Activated T-cell treated with anti-CD3 and anti-CD28 coated beads for 48 hours (primary cell): ENCODE data around the gene ACE2.
A peak's percentile ranks its signal among the peaks of the same experiment; 100 is the strongest.

Experiments
- DNase-seq: peaks from one replicate; pipeline ENCODE4 v3.0.0-alpha.2; 2020; ENCODE audit warnings: low read depth

Gene ACE2

DNA sequence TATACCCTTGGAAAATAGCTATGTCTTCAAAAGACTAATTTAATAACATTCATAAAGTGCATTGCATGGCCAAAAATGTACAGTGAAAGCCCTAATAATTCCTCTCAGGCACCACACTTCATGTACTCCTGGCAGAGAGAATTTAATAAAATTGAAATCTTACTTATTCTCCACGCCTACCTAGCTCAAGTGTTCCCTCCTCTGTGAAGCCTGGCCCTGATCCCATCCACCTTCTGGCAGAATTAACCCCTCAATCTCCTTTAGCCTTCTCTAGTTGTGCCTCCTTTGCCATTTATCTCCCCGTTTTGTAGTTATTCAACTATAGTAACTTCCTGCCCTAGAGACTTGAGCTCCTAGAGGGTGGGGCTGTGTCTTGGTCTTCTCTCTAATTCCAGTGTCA lies 26.7 kb downstream of the ACE2 start:
- no peak for DNase-seq

GRCh38 chrX:15570145-15570544 lies 30.6 kb downstream of the ACE2 start:
- no peak for DNase-seq

DNA sequence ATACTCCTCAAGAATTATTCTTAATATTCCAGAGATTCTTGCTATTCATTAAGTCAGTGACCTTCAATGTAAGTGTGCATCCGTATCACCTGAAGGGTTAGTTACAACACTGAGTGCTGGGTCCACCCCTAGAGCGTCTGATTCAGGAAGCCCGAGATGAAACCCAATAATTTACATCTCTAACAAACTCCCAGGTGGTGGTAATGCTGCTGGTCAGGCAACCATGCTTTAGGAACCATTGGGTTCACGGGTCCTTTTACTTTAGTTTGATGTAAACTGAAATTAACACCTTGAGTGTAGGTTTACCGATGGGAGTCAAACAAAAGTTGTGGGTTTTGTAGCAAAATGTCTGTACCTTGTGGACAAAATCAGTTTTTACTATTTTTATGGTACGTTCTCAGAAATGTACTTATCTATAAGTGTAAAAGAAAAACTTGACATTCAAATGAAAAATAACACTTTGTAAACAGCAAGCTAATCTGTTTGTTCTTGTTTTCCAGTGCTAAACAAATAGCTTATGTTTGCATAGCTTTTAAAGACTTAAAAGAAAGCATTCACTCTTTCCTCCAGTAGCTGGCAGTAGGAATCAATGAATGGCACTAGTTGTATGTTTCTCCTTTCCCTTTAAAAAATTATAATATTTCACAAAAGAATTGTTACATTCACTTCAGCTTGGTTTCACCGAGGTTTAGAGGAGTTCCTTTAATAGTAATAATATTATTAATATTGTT lies 32.7 kb downstream of the ACE2 start:
- DNase-seq = no peak

- no peak for DNase-seq
These were observed 33.5 kb downstream of the ACE2 start for GRCh38 chrX:15567267-15567666.

DNA sequence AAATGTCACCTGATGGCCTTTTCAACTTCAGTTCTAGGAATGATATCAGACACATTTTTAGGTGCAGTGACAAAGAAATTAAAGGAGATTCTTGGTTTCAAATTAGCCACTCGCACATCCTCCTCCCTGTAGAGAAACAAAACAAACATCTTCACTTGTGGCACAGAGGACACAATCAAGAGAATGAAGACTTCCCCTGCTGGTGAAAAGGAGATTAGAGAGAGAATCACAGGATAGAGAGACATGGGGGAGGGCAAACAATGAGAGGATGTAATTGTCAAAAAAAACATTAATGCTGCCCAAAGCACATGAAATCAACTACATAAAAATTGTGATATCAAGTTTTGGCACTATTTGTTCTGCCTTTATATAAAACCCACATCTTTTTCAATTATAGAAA lies 34.5 kb downstream of the ACE2 start:
- DNase-seq = no peak

DNA sequence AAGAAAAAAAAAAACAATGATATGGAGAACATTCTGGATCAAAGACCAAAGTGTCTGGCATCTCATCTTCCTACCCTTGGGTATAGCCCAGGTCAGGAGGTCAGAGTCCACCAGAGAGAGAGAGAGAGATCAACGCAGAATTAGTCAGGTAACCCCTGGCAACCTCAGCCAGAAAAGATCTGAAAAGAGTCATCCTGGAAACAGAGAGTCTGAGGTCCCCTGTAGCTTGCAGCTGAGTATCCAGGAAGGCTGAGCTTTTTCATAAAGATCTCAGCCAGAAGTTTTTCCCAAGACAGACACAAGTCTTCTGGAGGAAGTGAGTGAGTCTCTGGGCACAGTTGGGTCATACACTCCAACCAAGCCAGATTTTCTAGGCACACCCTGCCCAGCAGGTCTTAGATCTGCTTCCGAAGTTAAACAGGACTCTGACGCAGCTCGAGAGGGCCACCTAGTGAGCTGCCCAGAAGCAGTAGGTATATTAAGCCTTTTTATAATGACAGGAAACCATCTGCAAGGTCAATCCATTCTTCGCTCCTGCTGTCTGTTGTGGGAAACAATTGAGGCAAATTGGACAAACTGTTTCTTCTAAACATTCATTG lies 35.7 kb downstream of the ACE2 start:
- peak; percentile 6 for DNase-seq

DNA sequence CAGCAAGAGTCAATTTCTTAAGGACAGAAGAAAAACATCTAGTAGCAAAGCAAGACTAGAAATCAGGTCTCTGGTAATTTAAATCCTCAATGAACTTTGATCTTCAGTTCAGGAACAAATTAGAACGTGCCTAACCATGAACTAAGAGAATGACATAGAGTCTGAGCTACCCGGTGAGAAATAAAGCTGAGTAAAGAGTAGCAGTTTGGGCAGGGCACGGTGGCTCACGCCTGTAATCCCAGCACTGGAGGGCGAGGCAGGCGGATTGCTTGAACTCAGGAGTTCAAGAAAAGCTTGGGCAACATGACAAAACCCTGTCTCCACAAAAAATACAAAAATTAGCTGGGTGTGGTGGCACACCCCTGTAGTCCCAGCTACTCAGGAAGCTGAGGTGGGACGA lies 37.7 kb downstream of the ACE2 start:
- no peak for DNase-seq

DNA sequence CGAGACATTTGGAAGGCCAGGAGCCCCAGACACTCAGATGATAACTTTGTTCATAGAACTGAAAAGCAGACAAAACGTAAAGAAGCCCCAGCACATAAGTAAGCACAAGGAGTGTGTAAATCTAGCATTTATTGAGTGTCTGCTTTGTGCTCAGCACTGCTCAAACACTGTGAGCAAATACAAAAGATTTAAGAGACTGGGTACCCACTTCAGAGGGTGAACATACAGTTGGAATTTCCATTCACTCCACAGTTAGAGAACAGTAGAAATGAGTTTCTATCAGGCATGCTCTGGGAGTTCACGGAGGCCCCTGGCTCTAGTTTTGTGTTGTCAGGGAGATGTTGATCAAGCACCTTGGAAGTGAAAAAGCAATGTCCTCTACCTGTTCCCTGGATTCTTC lies 39.8 kb downstream of the ACE2 start:
- no peak for DNase-seq

GRCh38 chrX:15559227-15559626 lies 41.5 kb downstream of the ACE2 start:
- no peak for DNase-seq

- no peak for DNase-seq
These were observed 51.4 kb downstream of the ACE2 start for GRCh38 chrX:15549189-15550012.

DNA sequence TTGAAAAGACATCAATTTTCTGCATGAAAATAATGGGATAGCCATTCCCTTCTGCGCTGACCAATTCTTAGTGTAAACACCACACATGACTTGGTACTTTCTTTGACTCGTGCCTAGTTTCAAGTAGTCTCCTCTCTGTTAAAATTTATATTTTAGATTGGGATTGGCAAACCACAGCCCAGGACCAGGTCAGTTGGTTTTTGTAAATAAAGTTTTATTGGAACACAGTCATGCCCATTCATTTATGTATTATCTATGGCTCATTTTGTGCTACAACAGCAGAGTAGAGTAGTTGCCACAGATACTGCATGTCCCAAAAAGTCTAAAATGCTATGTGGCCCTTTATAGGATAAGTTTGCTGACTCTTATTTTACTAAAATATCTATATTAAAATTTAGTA lies 53.4 kb downstream of the ACE2 start:
- no peak for DNase-seq

GRCh38 chrX:15546745-15547144 lies 54.0 kb downstream of the ACE2 start:
- no peak for DNase-seq

GRCh38 chrX:15530318-15530717 lies 70.4 kb downstream of the ACE2 start:
- no peak for DNase-seq

- DNase-seq = no peak
These were observed 71.6 kb downstream of the ACE2 start for GRCh38 chrX:15529165-15529564.

GRCh38 chrX:15525664-15526416 lies 74.9 kb downstream of the ACE2 start:
- DNase-seq = no peak

DNA sequence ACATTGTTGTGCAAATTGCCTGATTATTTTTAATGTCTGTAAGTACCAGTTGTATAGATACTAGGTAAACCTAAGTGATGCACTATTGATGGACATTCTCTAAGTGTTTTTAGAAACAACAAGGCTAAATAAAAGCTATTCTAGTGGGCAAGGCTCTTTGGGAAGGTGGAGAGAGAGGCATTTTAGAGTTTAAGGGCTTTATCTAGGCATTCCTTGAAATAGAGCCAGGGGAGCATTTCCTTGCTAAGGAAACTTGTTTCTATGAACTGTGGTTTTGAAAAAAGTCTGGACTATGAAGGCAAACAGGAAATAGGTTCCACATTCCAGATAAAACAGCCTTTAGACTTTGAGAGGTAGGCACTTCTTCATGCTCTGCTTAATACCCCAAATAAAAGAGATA lies 76.3 kb downstream of the ACE2 start:
- DNase-seq = no peak

- DNase-seq = no peak
These were observed 77.7 kb downstream of the ACE2 start for GRCh38 chrX:15523088-15523487.

GRCh38 chrX:15522464-15522863 lies 78.3 kb downstream of the ACE2 start:
- DNase-seq = no peak

DNA sequence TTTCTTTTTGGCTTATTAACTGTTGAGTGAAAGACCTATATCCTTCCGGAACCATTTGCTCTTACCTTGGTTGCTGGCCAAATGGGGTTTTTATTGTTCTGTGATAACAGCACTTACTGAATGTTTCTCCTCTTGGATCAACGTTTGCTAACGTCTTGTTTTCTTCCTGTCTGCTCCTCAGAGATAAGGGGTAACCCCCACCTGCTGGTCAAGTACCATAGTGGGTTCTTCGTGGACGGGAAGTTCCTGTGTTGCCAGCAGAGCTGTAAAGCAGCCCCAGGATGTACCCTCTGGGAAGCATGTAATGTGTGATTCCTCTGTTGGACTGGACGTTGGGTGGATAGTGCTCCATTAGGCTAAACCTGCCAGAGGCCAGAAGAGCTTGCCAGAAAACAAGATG lies 84.8 kb downstream of the ACE2 start:
- no peak for DNase-seq

DNA sequence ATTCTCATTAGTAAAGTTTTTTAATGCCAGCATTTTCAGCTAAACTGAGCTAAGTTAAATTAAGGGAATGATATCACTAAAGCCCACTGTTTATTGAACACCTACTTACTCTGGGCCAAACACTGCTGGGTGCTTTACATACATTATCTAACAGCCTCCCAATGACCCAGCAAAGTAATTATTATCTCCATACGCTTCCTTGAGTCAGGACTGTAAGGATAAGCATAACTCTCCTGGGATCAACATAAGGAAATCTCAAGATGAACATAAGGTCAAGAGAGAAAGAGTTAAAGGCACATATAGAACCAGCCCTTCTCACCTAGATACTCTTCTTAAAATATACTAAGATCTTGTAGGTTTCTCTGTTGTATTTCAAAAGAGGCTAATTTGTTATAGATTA lies 86.5 kb downstream of the ACE2 start:
- no peak for DNase-seq

GRCh38 chrX:15512401-15512965 lies 88.3 kb downstream of the ACE2 start:
- DNase-seq = no peak

DNA sequence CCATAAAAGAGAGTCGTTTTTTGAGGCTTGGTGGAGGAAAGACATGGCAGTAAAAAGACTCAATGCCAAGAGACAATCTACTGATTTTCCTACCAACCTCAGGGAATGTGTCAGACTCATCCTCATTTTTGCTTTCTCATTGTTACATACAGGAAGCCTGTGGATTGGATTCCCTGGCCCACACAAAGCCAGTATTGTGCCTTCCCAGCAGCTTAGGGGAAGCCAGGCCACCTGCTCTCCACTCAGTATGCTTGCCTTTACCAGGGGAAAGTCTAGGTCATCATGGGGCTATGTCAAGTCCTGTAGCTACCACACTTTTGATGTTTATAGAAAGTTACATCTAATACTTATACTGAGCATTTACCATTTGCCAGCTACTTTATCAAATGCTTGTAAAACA lies 89.2 kb downstream of the ACE2 start:
- DNase-seq = no peak
